ENCODE measurements around the gene TNFAIP8L3. TPM values are rescaled to one million over a fixed set of nuclear protein-coding genes. Genes with fewer than 3 reads are reported as not detected.

TNFAIP8L3 gene
- total RNA-seq, 1 experiment from 2014 or later = not detected

DNA sequence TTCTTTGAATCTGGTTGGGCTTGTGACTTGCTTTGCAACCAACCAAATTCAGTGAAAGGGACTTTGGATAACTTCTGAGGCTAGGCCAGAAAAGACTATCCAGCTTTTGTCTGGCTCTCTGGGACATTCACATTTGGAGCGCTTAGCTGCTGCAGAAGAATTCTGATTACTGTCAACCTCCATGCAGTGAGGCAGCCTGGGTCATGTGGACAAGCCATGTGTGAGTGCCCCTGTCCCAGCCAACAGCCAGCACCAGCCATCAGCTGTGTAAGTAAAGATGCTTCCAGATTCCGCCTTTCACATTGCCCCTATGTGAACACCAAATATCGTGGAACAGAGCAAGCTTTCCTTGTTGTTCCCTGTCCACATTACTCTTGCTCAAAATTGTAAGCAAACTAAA, 12.9 kb upstream of the TNFAIP8L3 start:
- Mint-ChIP-seq H3K4me1 (ENCODE audit: low read depth, unreplicated experiment) (no peaks in the 10 kb centered on the region), H3K27me3 (ENCODE audit: insufficient read depth, unreplicated experiment) (no peaks in the 10 kb centered on the region), H3K27ac (ENCODE audit: unreplicated experiment) (no peak overlapping the region), H3K9me3 (ENCODE audit: unreplicated experiment) (no peaks in the 10 kb centered on the region), H3K36me3 (ENCODE audit: insufficient read depth, unreplicated experiment) (no peaks in the 10 kb centered on the region), H3K4me3 (ENCODE audit: unreplicated experiment) (no peak overlapping the region)
- POLR2A ChIA-PET = no interaction called here
- Histone ChIP-seq H3K9me3 (no peaks in the 10 kb centered on the region), H3K36me3 (ENCODE audit: control insufficient read depth, insufficient read depth, low read length) (no peaks in the 10 kb centered on the region), H3K4me1 (no peaks in the 10 kb centered on the region), H3K27me3 (replicated peaks; ENCODE audit: control insufficient read depth, insufficient read depth, low read length) (no peaks in the 10 kb centered on the region), H3K4me3 (ENCODE audit: low read depth, low read length) (no peak overlapping the region)
- TF ChIP-seq, protein P1, sequence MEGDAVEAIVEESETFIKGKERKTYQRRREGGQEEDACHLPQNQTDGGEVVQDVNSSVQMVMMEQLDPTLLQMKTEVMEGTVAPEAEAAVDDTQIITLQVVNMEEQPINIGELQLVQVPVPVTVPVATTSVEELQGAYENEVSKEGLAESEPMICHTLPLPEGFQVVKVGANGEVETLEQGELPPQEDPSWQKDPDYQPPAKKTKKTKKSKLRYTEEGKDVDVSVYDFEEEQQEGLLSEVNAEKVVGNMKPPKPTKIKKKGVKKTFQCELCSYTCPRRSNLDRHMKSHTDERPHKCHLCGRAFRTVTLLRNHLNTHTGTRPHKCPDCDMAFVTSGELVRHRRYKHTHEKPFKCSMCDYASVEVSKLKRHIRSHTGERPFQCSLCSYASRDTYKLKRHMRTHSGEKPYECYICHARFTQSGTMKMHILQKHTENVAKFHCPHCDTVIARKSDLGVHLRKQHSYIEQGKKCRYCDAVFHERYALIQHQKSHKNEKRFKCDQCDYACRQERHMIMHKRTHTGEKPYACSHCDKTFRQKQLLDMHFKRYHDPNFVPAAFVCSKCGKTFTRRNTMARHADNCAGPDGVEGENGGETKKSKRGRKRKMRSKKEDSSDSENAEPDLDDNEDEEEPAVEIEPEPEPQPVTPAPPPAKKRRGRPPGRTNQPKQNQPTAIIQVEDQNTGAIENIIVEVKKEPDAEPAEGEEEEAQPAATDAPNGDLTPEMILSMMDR (IDR thresholded peaks at IDR 0.05; ENCODE audit: insufficient read depth in 1 of 2, low read depth in 1 of 2, low read length in 1 of 2, severe bottlenecking in 1 of 2, unreplicated experiment in 1 of 2) = no peak
- no peak for DNase-seq
- intact Hi-C loops (cut with micrococcal nuclease; ENCODE audit: unreplicated experiment) = no loop called here
- no TSS peak for BruUV-seq (replicated peaks)
- CTCF ChIA-PET = no interaction called here

DNA sequence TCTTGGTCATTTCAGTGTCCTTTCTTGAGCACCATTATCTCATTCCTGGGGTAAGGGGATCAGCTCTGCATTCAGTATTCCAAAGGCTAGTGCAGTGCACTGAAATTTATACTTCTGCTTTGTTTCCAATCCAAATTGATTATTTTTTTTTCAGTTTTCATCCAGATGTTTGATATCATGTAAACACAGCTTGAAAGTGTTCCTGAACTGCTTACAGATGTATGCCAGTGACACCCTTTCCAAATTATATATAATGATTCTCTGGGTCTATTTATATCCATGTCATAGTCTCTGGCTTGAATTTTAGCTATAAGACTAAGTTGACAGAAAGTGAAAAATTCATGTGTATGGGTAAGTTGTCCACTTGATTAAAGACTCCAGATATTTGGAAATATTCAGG, 11.8 kb upstream of the TNFAIP8L3 start:
- POLR2A ChIA-PET = interaction anchor here (0.6 kb wide), 1 partner anchor 352 kb away, joined by 3 read pairs; no protein-coding TSS in a partner anchor
- no TSS peak for BruUV-seq (replicated peaks)
- Mint-ChIP-seq H3K27ac (ENCODE audit: unreplicated experiment) (no peak overlapping the region), H3K4me1 (ENCODE audit: low read depth, unreplicated experiment) (no peaks in the 10 kb centered on the region), H3K27me3 (ENCODE audit: insufficient read depth, unreplicated experiment) (no peaks in the 10 kb centered on the region), H3K36me3 (ENCODE audit: insufficient read depth, unreplicated experiment) (no peaks in the 10 kb centered on the region), H3K9me3 (ENCODE audit: unreplicated experiment) (no peaks in the 10 kb centered on the region), H3K4me3 (ENCODE audit: unreplicated experiment) (no peak overlapping the region)
- no peaks in the 10 kb centered on the region for H3K9me3 ChIP-seq
- no peak overlapping the region for H3K4me3 ChIP-seq (ENCODE audit: low read depth, low read length)
- CTCF ChIA-PET = no interaction called here
- TF ChIP-seq, protein P1 (IDR thresholded peaks at IDR 0.05; ENCODE audit: insufficient read depth in 1 of 2, low read depth in 1 of 2, low read length in 1 of 2, severe bottlenecking in 1 of 2, unreplicated experiment in 1 of 2) = no peak
- no peak for DNase-seq
- intact Hi-C loops (cut with micrococcal nuclease; ENCODE audit: unreplicated experiment) = no loop called here
- H3K4me1 ChIP-seq = no peaks in the 10 kb centered on the region
- no peaks in the 10 kb centered on the region for H3K27me3 ChIP-seq (replicated peaks; ENCODE audit: control insufficient read depth, insufficient read depth, low read length)
- no peaks in the 10 kb centered on the region for H3K36me3 ChIP-seq (ENCODE audit: control insufficient read depth, insufficient read depth, low read length)

DNA sequence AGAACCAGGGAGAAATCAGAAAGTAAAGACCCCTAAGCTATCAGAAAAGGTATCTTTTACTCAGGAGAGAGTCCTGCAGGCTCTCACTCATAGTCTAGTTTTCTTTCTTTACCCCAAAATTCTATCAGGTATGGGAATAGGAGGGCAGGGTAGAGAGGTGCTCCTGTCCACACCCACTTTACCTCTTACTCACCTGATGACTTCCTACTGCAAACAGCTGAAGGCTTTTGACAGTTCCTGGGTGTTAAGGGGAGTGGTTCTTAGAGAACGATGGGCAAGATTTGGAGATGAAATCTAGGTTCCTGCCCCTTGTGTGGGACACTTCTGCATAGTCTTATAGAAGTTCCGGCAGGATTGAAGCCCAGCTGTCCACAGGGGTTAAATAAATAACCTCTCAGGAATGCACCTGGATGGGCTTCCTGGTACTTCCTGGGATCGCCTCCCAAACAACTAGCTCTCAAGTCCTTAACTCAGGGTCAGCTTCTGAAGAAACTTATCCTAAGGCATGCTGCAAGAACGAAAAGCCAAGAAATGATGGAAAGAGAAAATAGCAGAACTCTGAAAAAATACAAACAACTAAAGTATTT, 10.8 kb upstream of the TNFAIP8L3 start:
- Mint-ChIP-seq H3K27me3 (ENCODE audit: insufficient read depth, unreplicated experiment) (no peaks in the 10 kb centered on the region), H3K27ac (ENCODE audit: unreplicated experiment) (no peak overlapping the region), H3K4me1 (ENCODE audit: low read depth, unreplicated experiment) (no peaks in the 10 kb centered on the region), H3K4me3 (ENCODE audit: unreplicated experiment) (no peak overlapping the region), H3K36me3 (ENCODE audit: insufficient read depth, unreplicated experiment) (no peaks in the 10 kb centered on the region), H3K9me3 (ENCODE audit: unreplicated experiment) (no peaks in the 10 kb centered on the region)
- ChIA-PET CTCF (no interaction called here), POLR2A (no interaction called here)
- Histone ChIP-seq H3K27me3 (replicated peaks; ENCODE audit: control insufficient read depth, insufficient read depth, low read length) (no peaks in the 10 kb centered on the region), H3K36me3 (ENCODE audit: control insufficient read depth, insufficient read depth, low read length) (no peaks in the 10 kb centered on the region), H3K4me1 (no peaks in the 10 kb centered on the region), H3K9me3 (no peaks in the 10 kb centered on the region), H3K4me3 (ENCODE audit: low read depth, low read length) (no peak overlapping the region)
- intact Hi-C loops (cut with micrococcal nuclease; ENCODE audit: unreplicated experiment) = no loop called here
- TF ChIP-seq, protein P1 (IDR thresholded peaks at IDR 0.05; ENCODE audit: insufficient read depth in 1 of 2, low read depth in 1 of 2, low read length in 1 of 2, severe bottlenecking in 1 of 2, unreplicated experiment in 1 of 2) = no peak
- DNase-seq = no peak
- no TSS peak for BruUV-seq (replicated peaks)

All from Caco-2 (cell line).